ENCODE data around the gene NUAK2. TPM values are rescaled to one million over a fixed set of nuclear protein-coding genes. Genes with fewer than 3 reads are reported as not detected.

Gene NUAK2
- total and polyA plus RNA-seq, 2 donors (not counting 3 experiments of a cell fraction or from before 2014, with no cell fraction given) = 1.8 to 2.5 TPM

DNA sequence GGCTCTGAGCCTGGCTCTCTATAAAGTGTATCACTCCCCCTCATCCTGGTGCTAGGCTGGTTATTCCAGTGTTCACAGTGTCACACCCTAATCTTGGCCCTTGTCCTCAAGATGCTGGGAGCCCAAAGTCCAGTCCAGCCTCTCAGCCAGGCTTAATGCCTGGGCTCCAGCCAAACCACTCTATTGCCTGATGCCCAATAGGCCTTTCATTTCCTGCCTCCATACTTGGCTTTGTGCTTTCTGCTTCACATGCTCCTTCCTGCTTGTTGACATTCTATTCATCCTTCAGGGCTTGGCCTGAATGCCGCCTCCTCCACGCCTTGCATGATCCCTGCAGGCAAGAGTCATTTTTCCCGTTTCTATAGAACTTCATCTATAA is 33.5 kb upstream of the NUAK2 start:
- TF ChIP-seq POLR2A (IDR thresholded peaks at IDR 0.05; ENCODE audit: low read depth, low read length) (no peak), MAX (IDR thresholded peaks at IDR 0.05; ENCODE audit: insufficient read depth, insufficient read length) (no peak), JUN (IDR thresholded peaks at IDR 0.05; ENCODE audit: borderline replicate concordance, insufficient read depth, insufficient read length, low read depth) (no peak), EZH2 (IDR thresholded peaks at IDR 0.05; ENCODE audit: borderline replicate concordance, low read depth, low read length, severe bottlenecking) (no peak), POLR2AphosphoS5 (IDR thresholded peaks at IDR 0.05; ENCODE audit: insufficient read depth, low read depth, low read length) (no peak), CTCF (IDR thresholded peaks at IDR 0.05; ENCODE audit: extremely low read depth in 1 of 2, insufficient read depth in 1 of 2, low read depth in 1 of 2, low read length in 2 of 2) (no peak), GATA2 (IDR thresholded peaks at IDR 0.05; ENCODE audit: insufficient read depth, insufficient read length, low read depth, low read length) (no peak), FOS (IDR thresholded peaks at IDR 0.05; ENCODE audit: borderline replicate concordance, insufficient read depth, low read length) (no peak), MYC (IDR thresholded peaks at IDR 0.05; ENCODE audit: low read depth, low read length) (no peak)
- Histone ChIP-seq H3K4me1 (ENCODE audit: control insufficient read depth, extremely low read depth, insufficient read depth, low read length) (no peaks in the 10 kb centered on the region), H3K9me3 (replicated peaks; ENCODE audit: control insufficient read depth, insufficient read depth, low read length) (no peaks in the 10 kb centered on the region), H3K9me1 (replicated peaks; ENCODE audit: control insufficient read depth, extremely low read depth, insufficient read depth, low read length) (no peaks in the 10 kb centered on the region), H3K4me3 (replicated peaks in 1 of 3; ENCODE audit: insufficient read depth in 1 of 3, low read depth in 1 of 3, low read length in 3 of 3) (no peak overlapping the region), H3K4me2 (ENCODE audit: insufficient read depth, low read length) (no peak overlapping the region), H3K27me3 (ENCODE audit: control insufficient read depth in 2 of 2, insufficient read depth in 2 of 2, low read length in 2 of 2) (peaks cover 9 to 29% of the 10 kb centered on the region in 2 experiments), H3K9ac (replicated peaks; ENCODE audit: extremely low read depth, insufficient read depth, low read length) (no peak overlapping the region), H3K27ac (ENCODE audit: insufficient read depth, low read depth, low read length) (no peak overlapping the region), H3K36me3 (ENCODE audit: control insufficient read depth in 2 of 2, extremely low read depth in 1 of 2, insufficient read depth in 2 of 2, low read length in 2 of 2) (no peaks in the 10 kb centered on the region), H4K20me1 (replicated peaks; ENCODE audit: control insufficient read depth, extremely low read depth, insufficient read depth, low read length) (no peaks in the 10 kb centered on the region), H2AFZ (ENCODE audit: low read depth, low read length) (no peak overlapping the region), H3K79me2 (ENCODE audit: control insufficient read depth, insufficient read depth, low read length) (no peaks in the 10 kb centered on the region)
- POLR2A ChIA-PET = no interaction called here
- FAIRE-seq (no peak), DNase-seq (ENCODE audit: low read depth, low spot score) (no peak)
- dilution Hi-C loops (cut with MboI; ENCODE audit: extremely low pct_ligation_motif_present, low sequenced_read_pairs) (no loop called here), intact Hi-C loops (cut with micrococcal nuclease) (no loop called here)
- no TSS peak for BruUV-seq (replicated peaks)
- CTCF ChIA-PET = interaction anchor here (1.2 to 4.7 kb wide), 15 partner anchors 8 to 237 kb away, joined by 3 to 243 read pairs (median 9); no protein-coding TSS in a partner anchor
